KMS-11 (cell line): Measurements from ENCODE around the gene PHOSPHO2.

Experiments
- H2AFZ ChIP-seq: fragments of 200-600 bp; sonication (generic); 2 replicates; pipeline ENCODE4 v1.6.1; 2016; ENCODE audit warnings: antibody characterized with exemption, mixed run types, low read depth
- H3K27ac ChIP-seq: fragments of 200-600 bp; sonication (generic); 2 replicates; pipeline ENCODE4 v1.6.1; 2016; ENCODE audit warnings: mild to moderate bottlenecking, mixed run types
- H3K27me3 ChIP-seq: fragments of 200-600 bp; sonication (generic); 2 replicates; pipeline ENCODE4 v1.6.1; 2017; ENCODE audit warnings: mild to moderate bottlenecking, low read depth, mixed run types, moderate library complexity; ENCODE audit not compliant: insufficient read depth
- H3K36me3 ChIP-seq: fragments of 200-600 bp; sonication (generic); 2 replicates; pipeline ENCODE4 v1.6.1; 2017; ENCODE audit warnings: mild to moderate bottlenecking, mixed run types; ENCODE audit not compliant: insufficient read depth
- H3K4me1 ChIP-seq: fragments of 200-600 bp; sonication (generic); 2 replicates; pipeline ENCODE4 v1.6.1; 2016; ENCODE audit warnings: mild to moderate bottlenecking, low read depth, mixed run types; ENCODE audit not compliant: poor library complexity, severe bottlenecking
- H3K4me2 ChIP-seq: fragments of 200-600 bp; sonication (generic); 2 replicates; pipeline ENCODE4 v1.7.0; 2016; ENCODE audit warnings: mild to moderate bottlenecking, mixed run types
- H3K4me3 ChIP-seq: fragments of 200-600 bp; sonication (generic); IDR thresholded peaks from 2 replicates; pipeline ENCODE4 v1.6.1; 2017; ENCODE audit warnings: low read depth, low read length, mixed read lengths; ENCODE audit not compliant: insufficient read depth
- H3K79me2 ChIP-seq: fragments of 200-600 bp; sonication (generic); 2 replicates; pipeline ENCODE4 v1.6.1; 2016; ENCODE audit warnings: low read depth, mixed run types; ENCODE audit not compliant: insufficient read depth
- H3K9ac ChIP-seq: fragments of 200-600 bp; sonication (generic); 2 replicates; pipeline ENCODE4 v1.6.1; 2016; ENCODE audit warnings: mild to moderate bottlenecking, mixed run types
- H4K20me1 ChIP-seq: fragments of 200-600 bp; sonication (generic); 2 replicates; pipeline ENCODE4 v1.6.1; 2016; ENCODE audit warnings: mild to moderate bottlenecking, mixed run types; ENCODE audit not compliant: insufficient read depth
- TF ChIP-seq, protein P1 (sequence below): fragments of 200-600 bp; sonication (generic); conservative IDR thresholded peaks from 2 replicates; pipeline ENCODE4 v1.6.1; 2017; ENCODE audit warnings: low read depth, mild to moderate bottlenecking, antibody characterized with exemption, low read length, moderate library complexity, mixed read lengths

PHOSPHO2 gene, protein sequence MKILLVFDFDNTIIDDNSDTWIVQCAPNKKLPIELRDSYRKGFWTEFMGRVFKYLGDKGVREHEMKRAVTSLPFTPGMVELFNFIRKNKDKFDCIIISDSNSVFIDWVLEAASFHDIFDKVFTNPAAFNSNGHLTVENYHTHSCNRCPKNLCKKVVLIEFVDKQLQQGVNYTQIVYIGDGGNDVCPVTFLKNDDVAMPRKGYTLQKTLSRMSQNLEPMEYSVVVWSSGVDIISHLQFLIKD

DNA sequence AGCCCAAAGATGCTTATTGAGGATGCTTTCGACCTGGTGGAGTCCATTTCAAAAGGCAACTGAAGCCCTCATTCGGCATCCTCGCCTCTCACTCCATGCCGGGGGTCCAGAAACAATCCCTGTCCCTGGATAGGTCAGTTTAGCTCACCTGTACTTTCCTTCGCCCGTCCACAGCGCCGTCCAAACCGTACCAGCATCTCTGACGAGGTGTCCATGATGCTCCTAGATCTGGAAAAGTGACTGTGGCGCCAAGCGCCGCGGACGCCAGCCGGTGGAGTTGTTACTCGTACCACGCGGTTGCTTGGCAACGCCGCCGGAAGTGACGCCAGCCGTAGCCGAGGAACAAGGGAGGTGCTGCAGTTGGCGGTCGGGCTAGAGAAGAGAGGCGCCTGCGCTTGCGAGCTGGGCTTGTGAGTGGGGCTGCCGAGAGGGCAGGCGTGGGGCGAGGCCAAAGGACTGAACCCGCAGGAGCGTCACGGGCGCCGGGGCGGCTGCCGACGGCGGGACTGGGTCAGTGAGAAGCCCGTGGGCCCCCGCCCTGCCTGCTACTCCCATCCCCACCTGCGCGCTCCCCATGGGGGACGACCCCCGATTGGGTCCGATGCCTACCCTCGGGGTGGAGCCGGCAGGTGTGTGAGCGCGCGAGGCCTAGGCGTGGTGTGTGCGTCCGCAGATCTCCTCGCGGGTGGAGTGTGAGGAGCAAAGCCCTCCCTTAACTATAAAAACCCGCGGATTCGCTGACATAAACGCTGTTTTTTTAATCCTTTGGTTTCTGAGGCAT, at the start of gene PHOSPHO2, which contains the start of gene CFAP210:
PHOSPHO2 (plus strand) TSS at position 357 of the 781 bp plus-strand sequence. CDS start 6,503 bp downstream, outside the sequence.
CFAP210 (minus strand) TSS at position 293 of the 781 bp plus-strand sequence; CDS start at position 215, 78 bp downstream.
- Histone ChIP-seq H2AFZ (peak within 1 kb of the TSS; percentile 86), H3K4me3 (peak within 1 kb of the TSS; percentile 82), H3K36me3 (no peaks in the 10 kb centered on the region), H4K20me1 (no peaks in the 10 kb centered on the region), H3K27me3 (no peaks in the 10 kb centered on the region), H3K4me2 (peak within 1 kb of the TSS; percentile 100), H3K4me1 (peaks cover 13% of the 10 kb centered on the region), H3K27ac (peak within 1 kb of the TSS; percentile 61), H3K79me2 (0 out of 2 replicates have a peak, but pooled peaks cover 6% of the 10 kb centered on the region), H3K9ac (peak within 1 kb of the TSS; percentile 81)
- TF ChIP-seq, protein P1, sequence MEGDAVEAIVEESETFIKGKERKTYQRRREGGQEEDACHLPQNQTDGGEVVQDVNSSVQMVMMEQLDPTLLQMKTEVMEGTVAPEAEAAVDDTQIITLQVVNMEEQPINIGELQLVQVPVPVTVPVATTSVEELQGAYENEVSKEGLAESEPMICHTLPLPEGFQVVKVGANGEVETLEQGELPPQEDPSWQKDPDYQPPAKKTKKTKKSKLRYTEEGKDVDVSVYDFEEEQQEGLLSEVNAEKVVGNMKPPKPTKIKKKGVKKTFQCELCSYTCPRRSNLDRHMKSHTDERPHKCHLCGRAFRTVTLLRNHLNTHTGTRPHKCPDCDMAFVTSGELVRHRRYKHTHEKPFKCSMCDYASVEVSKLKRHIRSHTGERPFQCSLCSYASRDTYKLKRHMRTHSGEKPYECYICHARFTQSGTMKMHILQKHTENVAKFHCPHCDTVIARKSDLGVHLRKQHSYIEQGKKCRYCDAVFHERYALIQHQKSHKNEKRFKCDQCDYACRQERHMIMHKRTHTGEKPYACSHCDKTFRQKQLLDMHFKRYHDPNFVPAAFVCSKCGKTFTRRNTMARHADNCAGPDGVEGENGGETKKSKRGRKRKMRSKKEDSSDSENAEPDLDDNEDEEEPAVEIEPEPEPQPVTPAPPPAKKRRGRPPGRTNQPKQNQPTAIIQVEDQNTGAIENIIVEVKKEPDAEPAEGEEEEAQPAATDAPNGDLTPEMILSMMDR, result no peak

DNA sequence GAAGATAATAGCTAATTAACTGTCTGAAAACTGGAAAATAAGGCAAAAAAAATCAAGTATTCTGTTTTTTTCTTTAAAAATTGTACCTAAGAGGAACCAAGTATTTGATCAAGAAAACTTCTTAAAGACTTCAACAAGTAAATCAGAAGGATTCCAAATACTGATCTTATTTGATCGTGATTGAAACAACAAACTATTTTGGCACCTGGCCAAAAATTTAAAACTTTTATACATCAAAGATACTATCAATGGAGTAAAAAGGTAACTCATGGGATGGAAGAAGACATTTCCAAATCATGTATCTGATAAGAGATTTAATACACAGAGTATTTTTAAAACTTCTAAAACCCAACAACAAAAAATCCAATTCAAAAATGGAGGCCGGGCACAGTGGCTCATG, 46.8 kb upstream of the PHOSPHO2 start:
- Histone ChIP-seq H3K27me3 (no peaks in the 10 kb centered on the region), H4K20me1 (no peaks in the 10 kb centered on the region), H3K4me1 (no peaks in the 10 kb centered on the region), H3K9ac (no peak overlapping the region), H3K27ac (no peak overlapping the region), H2AFZ (no peak overlapping the region), H3K4me3 (no peak overlapping the region), H3K36me3 (no peaks in the 10 kb centered on the region), H3K4me2 (no peak overlapping the region), H3K79me2 (no peaks in the 10 kb centered on the region)
- TF ChIP-seq, protein P1, result no peak

DNA sequence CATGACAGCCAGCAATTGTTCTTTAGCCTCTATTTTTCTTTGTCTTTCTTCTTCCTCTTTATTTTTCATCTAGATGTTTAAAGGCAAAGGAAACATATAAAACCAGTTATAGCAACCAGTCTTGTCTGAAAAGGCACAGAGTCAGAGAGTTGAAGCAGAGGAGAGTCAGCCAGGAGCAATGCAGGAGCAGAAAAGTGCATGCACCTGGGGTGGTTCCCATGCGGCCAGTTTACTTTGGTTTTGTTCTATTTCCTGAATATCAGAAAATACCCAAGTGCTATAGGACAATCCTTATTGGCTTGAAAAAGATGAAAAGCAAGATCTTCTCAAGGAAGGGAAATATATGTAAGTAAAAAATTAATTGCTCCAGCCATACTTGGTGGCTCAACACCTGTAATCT, 45.0 kb upstream of the PHOSPHO2 start:
- H2AFZ ChIP-seq, result no peak overlapping the region
- H3K4me1 ChIP-seq, result no peaks in the 10 kb centered on the region
- no peaks in the 10 kb centered on the region for H3K27me3 ChIP-seq
- H3K4me2 ChIP-seq, result no peak overlapping the region
- no peaks in the 10 kb centered on the region for H3K36me3 ChIP-seq
- H3K4me3 ChIP-seq, result no peak overlapping the region
- H3K79me2 ChIP-seq, result no peaks in the 10 kb centered on the region
- H4K20me1 ChIP-seq, result no peaks in the 10 kb centered on the region
- no peak overlapping the region for H3K27ac ChIP-seq
- no peak overlapping the region for H3K9ac ChIP-seq
- TF ChIP-seq, protein P1, result no peak

DNA sequence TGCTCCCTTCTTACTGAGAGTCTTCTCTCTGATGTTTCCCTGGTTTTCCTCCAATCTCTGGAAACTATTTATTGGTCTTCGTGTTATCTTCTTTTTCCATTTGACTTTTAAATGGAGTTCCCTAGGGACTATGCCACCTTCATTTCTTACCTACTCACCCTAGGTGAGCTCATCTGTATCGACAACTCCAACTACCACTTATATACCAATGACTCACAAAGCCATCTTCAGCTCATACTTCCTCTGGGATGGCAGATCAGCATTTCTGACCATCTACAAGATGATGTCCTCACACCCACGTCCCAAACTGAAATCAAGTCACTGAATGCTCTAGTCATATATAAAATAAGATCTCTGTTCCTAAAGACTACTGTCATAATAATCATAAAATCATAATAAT, 40.6 kb upstream of the PHOSPHO2 start:
- Histone ChIP-seq H3K4me2 (no peak overlapping the region), H3K36me3 (no peaks in the 10 kb centered on the region), H3K4me1 (no peaks in the 10 kb centered on the region), H3K4me3 (no peak overlapping the region), H3K27me3 (no peaks in the 10 kb centered on the region), H3K27ac (no peak overlapping the region), H3K79me2 (no peaks in the 10 kb centered on the region), H4K20me1 (no peaks in the 10 kb centered on the region), H2AFZ (no peak overlapping the region), H3K9ac (no peak overlapping the region)
- TF ChIP-seq, protein P1, result no peak
